ENCODE data around the gene ARID4B.

GRCh38 chr1:235275836-235276235 is 52.1 kb downstream of the ARID4B start:
- TF ChIP-seq, protein P1, sequence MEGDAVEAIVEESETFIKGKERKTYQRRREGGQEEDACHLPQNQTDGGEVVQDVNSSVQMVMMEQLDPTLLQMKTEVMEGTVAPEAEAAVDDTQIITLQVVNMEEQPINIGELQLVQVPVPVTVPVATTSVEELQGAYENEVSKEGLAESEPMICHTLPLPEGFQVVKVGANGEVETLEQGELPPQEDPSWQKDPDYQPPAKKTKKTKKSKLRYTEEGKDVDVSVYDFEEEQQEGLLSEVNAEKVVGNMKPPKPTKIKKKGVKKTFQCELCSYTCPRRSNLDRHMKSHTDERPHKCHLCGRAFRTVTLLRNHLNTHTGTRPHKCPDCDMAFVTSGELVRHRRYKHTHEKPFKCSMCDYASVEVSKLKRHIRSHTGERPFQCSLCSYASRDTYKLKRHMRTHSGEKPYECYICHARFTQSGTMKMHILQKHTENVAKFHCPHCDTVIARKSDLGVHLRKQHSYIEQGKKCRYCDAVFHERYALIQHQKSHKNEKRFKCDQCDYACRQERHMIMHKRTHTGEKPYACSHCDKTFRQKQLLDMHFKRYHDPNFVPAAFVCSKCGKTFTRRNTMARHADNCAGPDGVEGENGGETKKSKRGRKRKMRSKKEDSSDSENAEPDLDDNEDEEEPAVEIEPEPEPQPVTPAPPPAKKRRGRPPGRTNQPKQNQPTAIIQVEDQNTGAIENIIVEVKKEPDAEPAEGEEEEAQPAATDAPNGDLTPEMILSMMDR (IDR thresholded peaks at IDR 0.05; ENCODE audit: insufficient read depth, low read length, poor library complexity, severe bottlenecking): no peak
- no peak for TF ChIP-seq EZH2phosphoT487 (conservative IDR thresholded peaks at IDR 0.05; ENCODE audit: low read length)
